T-helper 2 cell treated with Interferon-gamma antibody and Interleukin-4, amounts not matched to agents 100 ng/mL and 5 ng/mL, for 36 hours (primary cell): ENCODE data around the gene RRP15. TPM values are rescaled to one million over a fixed set of nuclear protein-coding genes. Genes with fewer than 3 reads are reported as not detected.

Experiments
- intact Hi-C: fragments of 100-400 bp; cut with micrococcal nuclease; formaldehyde crosslinking; loops from one replicate; pipeline ENCODE4 v1.15.1; 2023
- total RNA-seq: library from RNA; stranded (reverse); gene quantifications from 2 replicates; pipeline ENCODE4 v1.2.3, GENCODE V29; 2022

Gene RRP15, protein sequence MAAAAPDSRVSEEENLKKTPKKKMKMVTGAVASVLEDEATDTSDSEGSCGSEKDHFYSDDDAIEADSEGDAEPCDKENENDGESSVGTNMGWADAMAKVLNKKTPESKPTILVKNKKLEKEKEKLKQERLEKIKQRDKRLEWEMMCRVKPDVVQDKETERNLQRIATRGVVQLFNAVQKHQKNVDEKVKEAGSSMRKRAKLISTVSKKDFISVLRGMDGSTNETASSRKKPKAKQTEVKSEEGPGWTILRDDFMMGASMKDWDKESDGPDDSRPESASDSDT
- total RNA-seq: 22.1 and 25.3 TPM in 2 replicates

DNA sequence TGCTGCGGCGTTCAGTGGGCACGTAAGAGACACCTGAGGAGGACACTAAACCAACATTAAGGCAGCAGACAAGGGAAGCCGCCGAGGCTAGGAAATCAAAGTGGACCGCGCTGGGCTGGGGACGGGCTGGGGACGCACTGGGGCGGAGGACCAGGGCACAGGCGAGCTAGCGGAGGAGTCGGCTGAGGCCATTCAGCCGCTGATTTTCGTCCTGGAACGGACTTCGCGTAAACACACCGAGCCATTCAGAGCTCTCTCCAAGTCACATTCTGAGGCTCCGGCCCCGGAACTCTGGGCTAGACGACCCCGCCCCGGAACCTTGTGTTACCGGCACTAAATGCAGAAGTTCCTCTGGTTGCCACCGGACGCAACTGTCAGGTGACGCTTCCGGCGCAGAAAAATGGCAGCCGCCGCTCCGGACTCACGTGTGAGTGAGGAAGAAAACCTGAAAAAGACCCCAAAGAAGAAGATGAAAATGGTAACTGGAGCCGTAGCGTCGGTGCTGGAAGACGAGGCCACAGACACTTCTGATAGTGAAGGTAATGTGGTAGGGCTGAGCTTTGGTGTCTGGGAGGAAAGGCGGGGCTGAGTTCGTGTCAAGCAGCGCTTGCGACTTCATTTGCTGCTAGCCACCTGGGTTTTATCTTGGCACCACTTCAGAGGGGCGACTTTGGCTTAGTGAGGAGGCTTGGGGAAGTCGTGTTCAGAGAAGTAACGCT lies at the start of gene RRP15:
Gene RRP15 (plus strand): TSS at position 377 of the 719 bp plus-strand sequence. CDS start 24 bp downstream, at position 401.
- intact Hi-C loops: loop anchor here (1.0 to 10.0 kb wide), 4 partner anchors 888 to 1987 kb away; partner anchors contain the start of genes EPRS1, LYPLAL1 and RAB3GAP2

DNA sequence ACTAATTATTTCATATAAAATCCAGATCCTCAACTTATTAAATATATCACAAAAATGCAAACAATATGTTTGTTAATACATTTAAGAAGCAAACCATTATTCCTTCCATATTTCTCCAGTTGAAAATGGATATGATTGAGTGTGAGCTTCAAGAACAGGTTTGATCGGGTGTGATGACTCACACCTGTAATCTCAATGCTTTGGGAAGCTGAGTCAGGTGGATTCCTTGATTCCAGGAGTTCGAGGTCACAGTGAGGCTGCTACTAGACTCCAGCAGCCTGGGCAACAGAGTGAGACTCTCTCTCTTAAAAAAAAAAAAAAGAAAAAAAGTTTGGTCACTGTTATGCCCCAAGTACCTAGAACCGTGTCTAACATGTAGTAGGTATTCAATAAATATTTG lies 42.9 kb upstream of the RRP15 start:
- intact Hi-C loops: no loop called here

DNA sequence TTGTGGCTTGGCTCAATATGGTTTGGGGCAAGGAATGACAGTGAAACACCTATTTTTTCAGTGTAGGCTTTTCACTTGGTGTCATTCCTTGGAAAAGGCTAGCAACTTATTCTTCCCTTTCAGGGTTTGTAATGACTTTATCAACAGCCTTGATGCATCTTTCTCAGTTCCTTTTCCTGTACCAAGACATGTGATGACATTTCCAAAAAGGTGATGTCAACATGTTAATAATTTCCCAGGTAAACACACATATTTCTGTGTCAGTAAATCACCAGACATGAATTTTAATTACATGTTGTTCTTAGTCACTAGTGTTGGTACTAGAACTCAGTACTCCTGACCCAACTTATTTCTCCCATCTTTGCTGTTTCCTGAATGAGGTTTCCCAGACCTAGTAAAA lies 37.8 kb upstream of the RRP15 start:
- intact Hi-C loops: no loop called here

DNA sequence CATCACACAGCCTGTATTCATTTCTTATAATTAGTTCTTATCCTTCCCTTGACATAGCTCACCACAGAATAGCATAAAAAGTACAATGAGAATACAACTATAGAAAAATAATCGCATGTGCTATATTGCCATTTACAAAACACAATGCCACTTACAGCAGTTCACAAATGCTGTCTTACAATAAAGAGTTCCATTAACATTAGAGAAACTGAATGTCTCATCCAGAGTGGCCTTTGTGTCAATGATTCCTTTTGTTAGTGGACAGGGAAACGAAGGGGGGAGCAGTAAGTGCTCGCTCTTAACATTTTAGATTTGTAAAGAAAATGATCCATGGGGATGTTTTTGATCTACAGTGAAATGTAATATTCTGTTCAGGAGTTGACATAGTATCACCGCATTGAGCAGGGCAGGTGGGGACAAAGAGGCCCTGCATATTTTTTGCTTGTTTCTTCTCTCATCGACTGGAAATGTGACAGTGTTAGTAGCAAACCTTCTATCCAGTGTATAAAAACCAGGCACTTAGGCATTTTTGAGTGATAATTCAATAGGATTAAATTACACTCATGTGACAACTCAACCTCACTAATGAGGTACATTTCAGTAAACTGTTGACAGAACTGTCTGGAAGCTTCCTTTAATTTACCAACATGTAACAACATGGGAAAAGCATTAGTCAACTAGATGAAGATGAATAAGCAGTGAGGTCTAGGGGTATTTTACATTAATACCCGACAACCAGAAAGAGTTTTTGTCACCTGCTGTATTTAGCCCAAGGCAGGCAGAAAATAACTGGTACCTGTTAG lies 35.6 kb upstream of the RRP15 start:
- intact Hi-C loops: no loop called here

DNA sequence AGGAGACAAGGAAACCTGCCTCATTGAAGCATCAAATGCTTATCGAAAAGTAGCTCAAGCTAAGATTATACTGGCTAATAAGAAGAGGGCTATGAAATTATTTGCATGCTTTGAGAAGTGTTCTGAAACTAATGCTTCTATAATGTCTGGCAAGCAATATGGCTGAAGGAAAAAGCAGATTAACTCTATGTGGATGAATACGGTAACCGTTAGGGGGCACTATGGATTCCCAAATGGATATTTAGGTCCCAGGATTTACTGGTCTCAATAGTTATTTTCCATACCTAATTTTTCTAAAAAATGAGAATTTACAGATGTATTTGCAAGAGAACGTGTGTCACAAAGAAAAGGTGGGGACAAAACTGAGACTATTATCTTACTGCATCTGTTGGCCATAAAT lies 34.6 kb upstream of the RRP15 start:
- intact Hi-C loops: no loop called here

DNA sequence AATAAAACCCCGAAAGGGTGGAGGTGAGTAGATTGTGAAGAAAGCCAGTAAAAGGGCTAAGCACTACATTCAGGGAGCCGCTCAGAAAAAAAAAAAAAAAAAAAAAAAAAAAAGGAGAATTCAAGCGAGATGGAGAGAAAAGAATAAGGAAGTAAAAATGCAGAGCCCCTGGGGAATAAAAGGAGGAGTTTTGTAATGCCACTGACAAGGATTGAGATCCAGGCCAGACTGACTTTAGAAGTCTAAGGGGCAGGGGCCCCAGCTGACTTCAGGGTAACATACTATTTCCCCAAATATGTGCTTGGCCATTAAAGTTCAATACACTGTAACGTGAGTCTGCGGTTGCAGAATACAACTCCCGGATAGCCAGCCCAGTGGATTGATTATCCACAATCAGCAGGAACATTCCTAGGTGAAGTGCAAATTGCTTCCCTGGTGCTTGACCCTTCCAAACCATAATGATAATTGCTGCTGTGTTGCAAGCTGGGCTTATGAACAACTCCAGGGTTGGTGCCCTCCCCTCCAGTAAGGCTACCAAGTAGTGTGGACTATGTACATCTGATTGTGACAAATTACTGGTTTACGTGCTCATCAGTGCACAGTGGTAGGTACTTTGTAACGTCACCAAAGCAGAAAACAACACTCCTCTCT lies 30.7 kb upstream of the RRP15 start:
- intact Hi-C loops: no loop called here

DNA sequence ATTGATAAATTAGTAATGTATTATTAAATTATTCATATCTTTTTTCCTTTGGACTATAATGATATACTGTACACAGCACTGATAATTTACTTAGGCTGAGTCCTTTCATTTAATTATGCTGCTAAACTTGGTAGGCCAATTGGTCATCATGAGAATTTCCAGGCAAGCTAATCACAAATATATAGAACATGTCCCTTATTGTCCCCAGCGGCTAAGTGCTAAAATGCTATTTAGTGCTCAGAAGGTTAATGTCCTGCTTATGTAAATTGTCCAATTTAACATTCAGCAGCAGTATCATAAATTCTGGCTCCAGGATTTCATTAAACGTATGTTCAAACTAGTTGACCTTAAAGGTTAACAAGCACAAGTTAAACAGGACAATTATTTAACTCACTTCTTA lies 30.0 kb upstream of the RRP15 start:
- intact Hi-C loops: no loop called here

DNA sequence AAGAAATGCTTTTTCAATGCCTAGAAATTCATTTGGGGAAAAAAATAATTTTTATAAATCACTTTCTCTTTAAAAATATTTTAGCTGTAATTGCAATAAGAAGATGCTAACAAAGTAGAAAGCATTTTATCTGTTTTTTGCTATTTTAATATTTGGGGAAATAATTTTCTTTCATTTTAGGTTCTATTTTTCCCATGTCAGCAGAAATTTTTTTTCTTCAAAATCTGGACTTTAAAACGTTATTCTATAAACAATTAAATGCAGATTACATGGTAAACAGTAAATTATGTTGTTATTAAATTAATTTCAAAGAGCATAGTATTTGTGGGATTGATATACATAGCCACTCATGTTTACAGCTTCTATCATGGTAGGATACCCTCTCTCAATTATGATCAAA lies 27.7 kb upstream of the RRP15 start:
- intact Hi-C loops: no loop called here

DNA sequence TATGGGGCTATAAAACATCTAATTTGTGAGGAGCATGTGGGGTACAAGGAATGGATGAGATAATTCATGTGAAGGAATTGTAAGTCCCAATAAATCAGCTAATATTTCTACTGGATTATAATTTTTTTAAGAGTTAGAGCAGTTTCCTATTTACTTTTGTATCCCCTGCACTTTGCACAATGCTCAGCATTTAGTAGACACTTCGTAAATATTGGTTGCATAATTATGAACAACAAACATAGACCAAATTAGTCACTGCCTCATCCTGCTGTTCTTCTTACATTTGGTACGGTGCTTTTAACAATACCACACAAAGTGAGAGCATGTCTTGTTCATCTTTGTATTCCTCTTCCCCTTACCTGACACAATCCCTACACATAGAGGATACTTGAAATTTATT lies 27.1 kb upstream of the RRP15 start:
- intact Hi-C loops: no loop called here

DNA sequence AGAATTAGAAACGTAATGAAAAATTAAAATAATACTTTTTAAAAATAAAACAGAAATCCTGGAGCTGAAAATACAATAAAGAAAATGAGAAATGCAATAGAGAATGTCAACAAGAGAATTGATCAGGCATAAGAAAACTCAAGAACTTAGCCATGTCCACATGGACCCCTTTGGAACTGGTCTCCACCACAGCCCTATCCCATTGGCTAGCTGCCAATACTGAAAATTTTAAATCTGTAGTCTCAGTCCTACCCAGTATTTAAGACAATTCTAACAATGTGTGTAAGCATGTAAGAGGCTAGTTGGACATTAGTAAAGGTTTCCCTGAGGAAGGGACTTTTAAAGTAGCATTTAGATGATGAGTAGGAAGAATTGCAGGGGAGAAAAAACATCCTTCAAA lies 25.8 kb upstream of the RRP15 start:
- intact Hi-C loops: no loop called here

DNA sequence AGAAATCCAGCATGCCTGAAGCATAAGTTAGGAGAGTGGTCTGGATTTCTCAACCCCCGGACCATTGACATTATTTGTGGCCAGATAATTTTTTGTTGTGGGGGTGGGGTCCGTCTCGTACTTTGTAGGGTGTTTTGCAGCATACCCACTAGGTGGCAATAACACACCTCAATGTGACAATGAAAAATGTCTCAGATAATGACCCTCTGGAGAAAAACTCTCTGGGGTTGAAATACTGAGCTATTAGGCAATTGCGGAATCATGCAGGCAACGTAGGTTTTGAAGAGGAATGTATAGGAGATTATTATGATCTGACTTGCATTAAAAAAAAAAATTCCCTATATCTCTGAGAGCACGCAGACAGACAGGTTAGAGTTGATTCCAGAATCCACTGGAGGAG lies 25.3 kb upstream of the RRP15 start:
- intact Hi-C loops: no loop called here

DNA sequence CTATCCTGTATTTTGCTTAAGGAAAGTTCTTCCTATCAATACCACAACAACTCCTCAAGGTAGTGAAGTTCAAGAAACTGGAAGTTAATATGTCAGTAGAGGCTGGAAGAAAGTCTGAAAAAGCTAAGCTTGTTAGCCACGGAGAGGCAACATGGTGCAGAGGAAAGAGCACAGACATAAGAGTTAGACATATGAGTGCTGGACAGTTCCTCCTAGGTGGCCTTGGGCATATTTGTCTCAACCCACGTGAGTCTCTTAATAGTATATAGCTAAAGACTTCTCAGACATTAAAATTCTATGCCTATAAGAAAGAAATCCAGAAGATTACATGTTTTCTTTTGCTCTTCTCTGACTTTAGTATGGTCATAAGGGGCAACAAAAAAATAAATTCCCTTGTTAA lies 22.8 kb upstream of the RRP15 start:
- intact Hi-C loops: no loop called here

DNA sequence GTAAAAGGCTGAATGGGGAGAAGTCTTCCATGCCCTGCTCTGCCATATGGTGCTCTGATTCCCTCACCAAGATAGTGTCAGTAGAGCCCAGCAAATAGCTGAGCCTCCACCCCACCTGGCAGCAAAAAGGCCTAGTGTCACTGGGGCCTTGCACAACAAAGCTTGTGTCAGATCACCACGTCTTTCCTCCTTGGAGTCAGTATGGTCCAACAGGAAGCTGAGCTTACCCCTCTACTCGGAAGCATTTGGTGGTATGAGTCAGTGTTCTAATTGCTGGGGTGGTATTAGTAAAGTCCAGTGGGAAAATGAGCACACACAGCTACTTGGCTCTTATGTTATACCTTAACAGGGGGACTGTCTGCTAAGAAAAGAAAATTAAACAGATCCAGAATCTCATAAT lies 18.7 kb upstream of the RRP15 start:
- intact Hi-C loops: no loop called here

DNA sequence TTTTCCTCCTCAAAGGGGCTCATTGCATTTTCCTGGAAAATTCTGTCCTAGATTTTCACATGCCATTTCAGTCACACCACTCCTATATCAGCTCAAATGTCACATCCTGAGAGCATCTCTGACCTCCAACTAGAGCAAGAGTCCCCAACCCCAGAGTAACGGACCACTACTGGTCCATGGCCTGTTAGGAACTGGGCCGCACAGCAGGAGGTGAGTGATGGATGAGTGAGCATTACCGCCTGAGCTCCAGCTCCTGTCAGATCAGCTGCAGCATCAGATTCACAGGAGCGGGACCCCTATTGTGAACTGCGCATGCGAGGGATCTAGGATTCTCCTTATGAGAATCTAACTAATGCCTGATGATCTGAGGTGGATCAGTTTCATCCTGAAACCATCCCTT lies 12.7 kb upstream of the RRP15 start:
- intact Hi-C loops: no loop called here

DNA sequence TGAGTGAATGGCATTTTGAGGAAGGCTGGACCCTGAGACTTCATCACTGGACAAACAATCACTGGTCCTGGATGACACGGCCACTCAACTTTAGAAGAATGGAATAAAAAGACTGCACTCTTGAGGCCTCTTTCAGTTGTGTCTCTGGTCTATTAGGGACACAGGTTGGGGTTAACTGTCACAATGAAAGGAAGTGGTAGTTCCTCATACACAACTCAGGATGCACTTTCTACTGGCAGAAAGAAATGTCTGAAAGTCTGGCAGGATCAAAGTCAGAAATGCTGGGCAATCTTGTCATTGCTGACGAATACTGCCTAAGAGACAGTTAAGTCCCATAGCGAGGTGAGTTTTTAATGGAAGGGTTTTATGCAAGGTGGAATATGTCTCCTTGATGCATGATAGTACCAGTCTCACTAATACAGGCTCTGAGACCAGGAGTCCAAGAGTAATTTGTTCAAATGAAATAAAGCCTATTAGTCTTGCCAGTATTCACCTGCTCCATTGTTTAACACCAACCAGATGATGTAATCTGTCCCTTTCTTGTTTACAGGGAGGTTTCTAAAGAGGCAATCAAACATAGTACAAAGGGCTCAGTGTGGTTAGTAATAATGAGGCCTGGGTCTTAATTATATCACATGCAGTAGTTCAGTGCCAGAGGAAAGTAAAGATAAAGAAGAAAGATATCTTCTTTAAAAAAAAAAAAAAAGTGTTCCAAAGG lies 11.2 kb upstream of the RRP15 start:
- intact Hi-C loops: no loop called here

DNA sequence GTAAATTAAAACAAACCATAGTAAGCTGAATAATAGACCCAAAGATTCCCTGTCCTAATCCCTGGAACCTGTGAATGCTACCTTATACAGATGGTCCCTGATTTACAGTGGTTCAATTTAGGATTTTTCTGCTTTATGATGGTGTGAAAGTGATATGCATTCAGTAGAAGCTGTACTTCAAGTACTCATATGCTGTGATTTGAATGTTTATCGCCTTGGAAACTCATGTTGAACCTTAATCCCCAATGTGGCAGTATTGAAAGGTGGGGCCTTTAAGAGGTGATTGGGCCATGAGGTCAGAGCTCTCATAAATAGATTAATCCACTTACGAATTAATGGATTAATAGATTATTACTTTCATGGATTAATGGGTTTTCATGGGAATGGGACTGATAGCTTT lies 10.6 kb upstream of the RRP15 start:
- intact Hi-C loops: no loop called here

DNA sequence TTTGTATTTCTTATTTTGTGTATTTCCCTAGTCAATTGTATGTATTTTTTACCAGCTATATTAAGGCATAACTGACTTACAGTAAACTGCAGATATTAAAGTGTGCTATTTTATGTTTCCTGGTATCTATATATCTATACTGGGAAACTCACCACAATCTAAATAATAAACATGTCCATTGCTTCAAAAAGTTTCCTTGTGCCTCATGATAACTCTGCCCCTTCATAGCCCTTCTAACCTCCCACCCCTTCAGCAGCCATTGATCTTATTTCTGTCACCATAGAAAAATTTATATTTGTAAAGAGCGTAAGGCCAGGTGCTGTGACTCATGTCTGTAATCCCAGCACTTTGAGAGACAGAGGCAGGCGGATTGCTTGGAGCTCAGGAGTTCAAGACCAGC lies 9.3 kb upstream of the RRP15 start:
- intact Hi-C loops: no loop called here

DNA sequence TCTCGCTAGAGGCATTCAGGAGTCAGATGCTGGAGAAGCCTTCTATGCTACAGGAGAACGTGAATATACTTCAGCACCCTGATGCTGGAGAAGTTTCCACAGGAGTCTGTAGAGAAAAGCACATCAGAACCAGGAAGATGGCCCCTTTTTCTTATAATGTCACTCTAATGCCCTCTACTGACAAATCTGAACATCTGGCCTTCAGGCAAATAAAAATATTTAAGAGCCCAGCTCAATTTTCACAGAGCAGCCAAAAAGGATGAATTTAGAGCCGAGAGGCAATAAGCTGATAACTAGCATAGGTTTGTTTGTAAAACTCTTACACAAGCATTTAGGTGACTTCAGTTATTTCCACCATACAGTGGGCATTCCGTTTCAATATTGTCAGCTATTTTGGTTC lies 3.8 kb upstream of the RRP15 start:
- intact Hi-C loops: loop anchor here (10.0 kb wide), 1 partner anchor 1764 kb away; the partner anchor contains the start of gene EPRS1

DNA sequence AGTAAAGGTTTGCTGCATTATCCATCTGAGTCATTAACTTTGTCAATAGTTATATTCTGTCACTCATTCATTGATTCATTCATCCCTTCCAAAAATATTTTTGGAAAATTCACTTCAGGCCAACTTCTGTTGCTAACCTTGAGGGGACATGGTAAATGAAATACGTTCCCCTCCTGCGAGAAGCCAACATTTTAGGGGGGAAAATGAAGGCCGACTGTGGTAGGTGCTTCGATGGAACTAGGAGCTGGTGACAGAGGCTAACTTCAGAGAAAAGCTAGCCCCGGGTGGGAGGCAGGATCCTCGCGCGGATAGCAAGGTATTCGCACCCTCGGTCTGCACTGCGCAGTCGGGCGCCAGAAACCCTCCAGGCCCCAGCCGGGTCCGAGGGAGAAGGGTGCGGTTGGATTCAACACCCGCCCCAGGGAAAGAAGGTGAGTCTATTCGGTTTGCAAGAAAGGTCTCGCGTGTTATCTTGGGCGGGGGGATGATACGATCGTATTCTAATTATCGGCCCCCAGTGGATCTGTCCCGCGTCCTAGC lies 646 bp upstream of the RRP15 start:
- intact Hi-C loops: loop anchor here (2.0 to 10.0 kb wide), 2 partner anchors 1760 to 1808 kb away; partner anchors contain the start of gene EPRS1

DNA sequence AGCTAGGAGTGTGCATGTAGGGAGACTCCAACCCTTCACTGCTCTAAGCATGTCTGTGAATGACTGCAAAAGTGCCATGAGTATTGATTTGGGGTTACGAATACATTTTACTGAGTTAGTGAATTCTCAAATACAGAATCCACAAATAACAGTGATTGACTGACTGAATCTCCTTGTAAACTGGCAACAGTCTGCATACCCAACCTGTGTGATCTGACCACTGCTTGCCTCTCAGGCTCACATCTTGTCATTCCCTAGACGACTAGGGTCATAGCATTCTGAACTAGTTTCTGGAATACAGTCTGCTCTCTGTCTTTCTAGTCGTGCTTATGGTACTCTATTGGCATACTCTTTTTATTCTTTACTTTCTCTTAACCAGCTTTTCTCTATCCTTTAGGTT lies 7.4 kb downstream of the RRP15 start:
- intact Hi-C loops: no loop called here

DNA sequence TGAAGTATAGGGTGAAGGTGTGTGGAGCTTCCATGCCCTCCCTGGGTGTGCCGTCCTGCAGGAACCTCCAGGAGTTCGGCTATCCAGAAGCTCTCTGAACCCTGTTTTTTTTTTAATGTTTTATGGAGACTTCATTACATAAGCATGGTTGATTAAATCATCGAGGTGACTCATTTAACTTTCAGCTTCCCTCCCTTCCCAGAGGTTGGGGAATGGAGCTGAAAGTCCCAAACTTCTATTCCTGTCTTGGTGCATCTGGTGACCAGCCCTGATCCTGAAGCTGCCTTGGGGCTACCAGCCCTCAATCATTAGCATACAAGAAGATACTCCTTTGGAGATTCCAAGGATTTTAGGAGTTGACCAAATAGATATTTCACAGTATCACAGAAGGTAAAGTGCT lies 9.5 kb downstream of the RRP15 start:
- intact Hi-C loops: no loop called here
